Activated CD4-positive, alpha-beta T cell treated with anti-CD3 and anti-CD28 coated beads, Interleukin-2, amount 10 ng/mL, durations not matched to agents 7 days and 5 days (primary cell): Measurements from ENCODE around the gene PHAF1. TPM values are rescaled to one million over a fixed set of nuclear protein-coding genes. Genes with fewer than 3 reads are reported as not detected.
A peak's percentile ranks its signal among the peaks of the same experiment; 100 is the strongest.

Source experiments
- CTCF ChIA-PET: fragments of 350-600 bp; sonication (Branson Sonifier 250); formaldehyde crosslinking; loops from one replicate; lab custom pipeline; 2021; ENCODE audit warnings: antibody characterized with exemption; lab: Charles Lee
- POLR2A ChIA-PET: fragments of 350-600 bp; sonication (Branson Sonifier 250); formaldehyde crosslinking; loops from one replicate; lab custom pipeline; 2021; ENCODE audit warnings: antibody characterized with exemption; lab: Charles Lee
- DNase-seq: peaks from one replicate; pipeline ENCODE4 v3.0.0-alpha.2; 2020
- H3K27ac Mint-ChIP-seq: one replicate; pipeline ENCODE4 v1.8.0; 2021; ENCODE audit warnings: mild to moderate bottlenecking, moderate library complexity, mixed read lengths
- H3K27me3 Mint-ChIP-seq: one replicate; pipeline ENCODE4 v1.8.0; 2021; ENCODE audit warnings: mixed read lengths
- H3K36me3 Mint-ChIP-seq: one replicate; pipeline ENCODE4 v1.8.0; 2021; ENCODE audit warnings: low read depth, mixed read lengths
- H3K4me1 Mint-ChIP-seq: one replicate; pipeline ENCODE4 v1.8.0; 2021; ENCODE audit warnings: mixed read lengths
- H3K4me3 Mint-ChIP-seq: one replicate; pipeline ENCODE4 v1.8.0; 2021; ENCODE audit warnings: mild to moderate bottlenecking, moderate library complexity, mixed read lengths
- H3K9me3 Mint-ChIP-seq: one replicate; pipeline ENCODE4 v1.8.0; 2021; ENCODE audit warnings: mixed read lengths
- total RNA-seq, 2 experiments: library from RNA; stranded (reverse); gene quantifications; one replicate each; pipeline ENCODE4 v1.2.3, GENCODE V29; 2021

The PHAF1 gene
- total RNA-seq, 2 experiments from 2014 or later: 15.2 to 19.0 TPM

DNA sequence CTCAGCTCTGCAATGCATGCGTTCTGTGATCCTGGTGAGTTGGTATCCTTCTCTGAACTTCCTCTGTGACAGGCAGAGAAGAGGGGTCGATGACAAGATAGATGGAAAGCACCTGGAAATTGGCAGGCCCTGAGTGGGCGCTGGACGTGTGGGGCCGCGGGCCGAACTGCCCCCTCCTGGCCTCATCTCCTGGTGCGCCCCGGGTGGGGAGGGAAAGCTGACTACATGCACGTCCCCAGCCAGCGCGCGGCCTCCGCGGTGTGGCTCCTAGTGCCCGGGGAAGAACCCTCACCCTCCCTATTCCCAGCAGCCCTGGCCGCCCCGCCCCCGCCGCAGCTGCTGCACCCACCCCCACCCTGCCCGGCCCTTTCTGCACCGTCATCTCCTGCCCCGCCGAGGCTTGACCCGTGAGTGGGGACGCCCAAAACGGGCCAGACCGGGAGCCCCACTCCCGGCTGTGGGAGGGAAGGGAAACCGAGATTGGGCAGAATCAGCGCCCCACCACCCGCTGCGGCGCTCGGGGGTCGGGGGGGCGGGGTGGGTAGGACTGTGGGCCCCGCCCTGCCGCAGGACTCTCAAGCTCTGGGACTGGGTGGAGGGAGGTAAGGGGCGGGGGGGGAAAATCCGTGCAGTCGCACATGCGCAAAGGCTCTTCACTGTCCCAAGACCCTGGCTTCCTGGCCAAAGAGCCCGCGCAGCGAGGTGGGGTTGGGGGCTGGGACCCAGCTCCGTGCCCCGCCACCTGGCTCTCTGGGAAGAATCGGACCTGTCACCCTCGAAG, 60.6 kb downstream of the PHAF1 start, which contains the start of gene NOL3:
TSS of gene NOL3 (plus strand) at position 371 of the 781 bp plus-strand sequence.
- peak within 1 kb of the TSS; percentile 59 for H3K4me3 Mint-ChIP-seq
- POLR2A ChIA-PET: interaction anchor here (1.0 kb wide), 1 partner anchor 12 kb away, joined by 3 read pairs; no protein-coding TSS in a partner anchor
- CTCF ChIA-PET: interaction anchor here (0.7 to 11.2 kb wide), 8 partner anchors 10 to 217 kb away, joined by 3 to 137 read pairs (median 5); partner anchors contain the start of genes FBXL8, FHOD1 and TRADD
- DNase-seq: peak; percentile 46
- no peaks in the 10 kb centered on the region for H3K9me3 Mint-ChIP-seq
- H3K4me1 Mint-ChIP-seq: peaks cover 46% of the 10 kb centered on the region
- H3K27me3 Mint-ChIP-seq: peaks cover 60% of the 10 kb centered on the region
- no peak within 1 kb of the TSS for H3K27ac Mint-ChIP-seq
- peaks cover 17% of the 10 kb centered on the region for H3K36me3 Mint-ChIP-seq

GRCh38 chr16:67170949-67171649, 61.4 kb downstream of the PHAF1 start:
- peak overlapping the region; percentile 35 for H3K4me3 Mint-ChIP-seq
- CTCF ChIA-PET: interaction anchor here (0.8 to 11.2 kb wide), 8 partner anchors 10 to 218 kb away, joined by 3 to 137 read pairs (median 5); partner anchors contain the start of genes FBXL8, FHOD1 and TRADD
- no peak for DNase-seq
- H3K36me3 Mint-ChIP-seq: peaks cover 17% of the 10 kb centered on the region
- peaks cover 45% of the 10 kb centered on the region for H3K4me1 Mint-ChIP-seq
- H3K27me3 Mint-ChIP-seq: peaks cover 58% of the 10 kb centered on the region
- POLR2A ChIA-PET: interaction anchor here (1.0 kb wide), 1 partner anchor 12 kb away, joined by 3 read pairs; no protein-coding TSS in a partner anchor
- H3K9me3 Mint-ChIP-seq: no peaks in the 10 kb centered on the region
- no peak overlapping the region for H3K27ac Mint-ChIP-seq

- Mint-ChIP-seq H3K27me3 (peaks cover 45% of the 10 kb centered on the region), H3K4me3 (peak overlapping the region; percentile 73), H3K36me3 (peaks cover 10% of the 10 kb centered on the region), H3K27ac (peak overlapping the region; percentile 66), H3K9me3 (no peaks in the 10 kb centered on the region), H3K4me1 (peaks cover 54% of the 10 kb centered on the region)
- ChIA-PET CTCF (interaction anchor here (0.6 to 11.2 kb wide), 12 partner anchors 8 to 313 kb away, joined by 3 to 137 read pairs (median 3); partner anchors contain the start of genes FBXL8 and TRADD), POLR2A (interaction anchor here (0.6 kb wide), 1 partner anchor 151 kb away, joined by 3 read pairs; no protein-coding TSS in a partner anchor)
- no peak for DNase-seq
These were observed 63.6 kb downstream of the PHAF1 start for GRCh38 chr16:67173323-67173722.

GRCh38 chr16:67173808-67174705, 64.3 kb downstream of the PHAF1 start:
- Mint-ChIP-seq H3K4me1 (peaks cover 60% of the 10 kb centered on the region), H3K27ac (peak overlapping the region; percentile 71), H3K4me3 (peak overlapping the region; percentile 73), H3K9me3 (no peaks in the 10 kb centered on the region), H3K27me3 (peaks cover 44% of the 10 kb centered on the region), H3K36me3 (peaks cover 8% of the 10 kb centered on the region)
- DNase-seq: peak; percentile 73
- POLR2A ChIA-PET: no interaction called here
- CTCF ChIA-PET: interaction anchor here (0.6 to 11.2 kb wide), 16 partner anchors 9 to 312 kb away, joined by 3 to 137 read pairs (median 4); partner anchors contain the start of genes CES3, FBXL8, MATCAP1 and TRADD

- H3K4me1 Mint-ChIP-seq: peaks cover 64% of the 10 kb centered on the region
- POLR2A ChIA-PET: no interaction called here
- CTCF ChIA-PET: interaction anchor here (1.3 to 11.2 kb wide), 13 partner anchors 10 to 279 kb away, joined by 3 to 137 read pairs (median 6); partner anchors contain the start of genes CES3, FBXL8, HSF4 and MATCAP1
- H3K27ac Mint-ChIP-seq: no peak overlapping the region
- DNase-seq: no peak
- peaks cover 43% of the 10 kb centered on the region for H3K27me3 Mint-ChIP-seq
- H3K4me3 Mint-ChIP-seq: no peak overlapping the region
- peaks cover 8% of the 10 kb centered on the region for H3K36me3 Mint-ChIP-seq
- H3K9me3 Mint-ChIP-seq: no peaks in the 10 kb centered on the region
These were observed 65.0 kb downstream of the PHAF1 start for GRCh38 chr16:67174706-67175231.

DNA sequence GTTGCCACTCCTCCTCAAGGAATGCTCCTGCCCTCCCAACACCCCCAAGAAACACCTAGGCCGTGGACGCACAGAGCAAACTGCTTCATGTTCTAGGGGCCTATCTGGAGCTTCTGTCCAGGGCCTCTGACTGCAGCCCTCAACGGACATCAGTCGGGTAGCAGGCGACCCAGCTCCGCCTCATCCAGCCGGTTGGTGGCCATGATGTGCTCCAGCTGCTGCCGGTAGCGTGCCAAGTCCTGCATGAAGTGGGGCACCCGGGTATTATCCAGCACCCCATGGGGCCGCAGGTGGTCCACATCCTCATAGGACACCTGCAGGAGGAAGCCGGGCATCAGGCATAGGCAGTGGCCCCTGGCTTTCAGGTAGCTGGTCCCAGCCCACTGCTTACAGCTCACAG, 66.9 kb downstream of the PHAF1 start:
- H3K4me1 Mint-ChIP-seq: peaks cover 50% of the 10 kb centered on the region
- CTCF ChIA-PET: interaction anchor here (0.7 to 11.2 kb wide), 10 partner anchors 8 to 223 kb away, joined by 3 to 137 read pairs (median 6); partner anchors contain the start of genes FBXL8, HSF4, MATCAP1 and TRADD
- H3K9me3 Mint-ChIP-seq: no peaks in the 10 kb centered on the region
- POLR2A ChIA-PET: no interaction called here
- peaks cover 8% of the 10 kb centered on the region for H3K36me3 Mint-ChIP-seq
- no peak for DNase-seq
- no peak overlapping the region for H3K4me3 Mint-ChIP-seq
- no peak overlapping the region for H3K27ac Mint-ChIP-seq
- peaks cover 28% of the 10 kb centered on the region for H3K27me3 Mint-ChIP-seq

- POLR2A ChIA-PET: no interaction called here
- Mint-ChIP-seq H3K36me3 (peaks cover 6% of the 10 kb centered on the region), H3K4me3 (peak overlapping the region; percentile 52), H3K4me1 (peaks cover 44% of the 10 kb centered on the region), H3K9me3 (no peaks in the 10 kb centered on the region), H3K27ac (no peak overlapping the region), H3K27me3 (peaks cover 20% of the 10 kb centered on the region)
- CTCF ChIA-PET: interaction anchor here (0.6 to 11.2 kb wide), 8 partner anchors 7 to 224 kb away, joined by 3 to 137 read pairs (median 6); partner anchors contain the start of genes FBXL8, HSF4, MATCAP1 and TRADD
- peak; percentile 67 for DNase-seq
These were observed 68.3 kb downstream of the PHAF1 start for GRCh38 chr16:67177743-67178699.

- CTCF ChIA-PET: interaction anchor here (0.7 to 1.1 kb wide), 2 partner anchors 13 to 254 kb away, joined by 3 read pairs; partner anchors contain the start of gene RRAD
- no peaks in the 10 kb centered on the region for H3K9me3 Mint-ChIP-seq
- POLR2A ChIA-PET: no interaction called here
- peaks cover 9% of the 10 kb centered on the region for H3K27me3 Mint-ChIP-seq
- peaks cover 34% of the 10 kb centered on the region for H3K4me1 Mint-ChIP-seq
- H3K36me3 Mint-ChIP-seq: peaks cover 3% of the 10 kb centered on the region
- no peak overlapping the region for H3K4me3 Mint-ChIP-seq
- H3K27ac Mint-ChIP-seq: no peak overlapping the region
- DNase-seq: no peak
These were observed 69.8 kb downstream of the PHAF1 start for GRCh38 chr16:67179421-67180080.

DNA sequence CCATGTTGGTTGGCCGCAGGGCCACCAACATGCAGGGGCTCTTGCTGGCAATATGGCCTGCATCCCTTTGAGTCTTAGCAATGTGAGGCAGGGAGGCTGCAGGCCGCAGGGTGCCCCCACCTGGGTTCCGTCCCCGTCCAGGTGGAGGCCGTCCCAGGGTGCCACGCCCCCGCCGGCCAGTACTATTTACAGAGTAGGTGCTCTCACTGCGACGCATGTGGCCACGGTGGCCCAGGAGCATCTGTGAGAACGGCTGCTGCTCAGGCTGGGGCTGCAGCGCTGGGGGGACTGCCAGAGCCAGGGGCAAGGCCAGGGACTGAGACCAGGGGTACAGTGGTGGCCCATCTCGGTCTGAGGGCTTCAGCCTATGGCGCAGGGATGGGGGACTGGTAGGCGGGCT, 70.4 kb downstream of the PHAF1 start:
- CTCF ChIA-PET: interaction anchor here (1.1 to 5.7 kb wide), 3 partner anchors 18 to 254 kb away, joined by 3 to 30 read pairs (median 3); partner anchors contain the start of gene RRAD
- H3K36me3 Mint-ChIP-seq: peaks cover 3% of the 10 kb centered on the region
- POLR2A ChIA-PET: no interaction called here

DNA sequence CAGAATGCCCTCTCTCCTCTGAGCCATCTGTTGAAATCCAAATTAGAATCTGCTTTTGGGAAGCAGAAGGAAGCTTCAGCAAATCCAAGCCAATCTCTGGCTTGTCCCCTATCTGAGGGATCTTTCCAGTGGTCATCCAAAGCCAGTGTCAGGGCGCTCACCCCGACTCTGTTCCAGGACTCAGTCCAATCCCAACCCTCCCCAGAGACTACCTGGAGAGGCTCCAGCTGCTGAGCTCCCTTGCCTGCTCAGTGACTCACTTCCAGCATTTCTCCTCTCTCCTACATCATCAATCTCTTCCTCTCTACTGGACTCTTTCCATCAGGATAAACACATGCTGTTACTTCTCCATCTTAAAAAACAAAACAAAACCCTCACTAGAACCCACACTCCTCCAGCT, 71.6 kb downstream of the PHAF1 start:
- ChIA-PET POLR2A (no interaction called here), CTCF (interaction anchor here (0.6 to 5.7 kb wide), 8 partner anchors 10 to 236 kb away, joined by 3 to 30 read pairs (median 3); partner anchors contain the start of gene HSF4)
- H3K27me3 Mint-ChIP-seq: peaks cover 14% of the 10 kb centered on the region

More for the DNA sequence above, 70.4 kb downstream of the PHAF1 start:
- Mint-ChIP-seq H3K4me1 (peaks cover 37% of the 10 kb centered on the region), H3K27ac (no peak overlapping the region), H3K9me3 (no peaks in the 10 kb centered on the region), H3K4me3 (no peak overlapping the region), H3K27me3 (peaks cover 10% of the 10 kb centered on the region)
- no peak for DNase-seq

More for the DNA sequence above, 71.6 kb downstream of the PHAF1 start:
- H3K4me3 Mint-ChIP-seq: no peak overlapping the region
- H3K36me3 Mint-ChIP-seq: peaks cover 3% of the 10 kb centered on the region
- peaks cover 43% of the 10 kb centered on the region for H3K4me1 Mint-ChIP-seq
- no peak overlapping the region for H3K27ac Mint-ChIP-seq
- no peaks in the 10 kb centered on the region for H3K9me3 Mint-ChIP-seq
- no peak for DNase-seq
